RWPE2 (cell line): ENCODE results near the gene TENM4.
A peak's percentile ranks its signal among the peaks of the same experiment; 100 is the strongest.

ENCODE experiments used
- ATAC-seq: fragments of 200-7000 bp; cut with Tn5 transposase; 3 replicates; pipeline ENCODE4 v1.9.1; 2021; ENCODE audit warnings: low read depth
- DNase-seq: peaks from one replicate; pipeline ENCODE4 v3.0.0-alpha.2; 2020; ENCODE audit warnings: low spot score
- H3K27ac ChIP-seq: fragments of 450-650 bp; 2 replicates; pipeline ENCODE4 v1.5.1; 2017; ENCODE audit warnings: mild to moderate bottlenecking; ENCODE audit not compliant: poor library complexity, severe bottlenecking
- H3K27me3 ChIP-seq: fragments of 250-450 bp; sonication (Bioruptor Pico); 2 replicates; pipeline ENCODE4 v1.5.1; 2021; ENCODE audit warnings: mild to moderate bottlenecking, moderate library complexity; ENCODE audit not compliant: insufficient read depth, poor library complexity, severe bottlenecking
- H3K36me3 ChIP-seq: fragments of 250-450 bp; sonication (Bioruptor Pico); 2 replicates; pipeline ENCODE4 v1.5.1; 2020; ENCODE audit warnings: low read depth, mild to moderate bottlenecking, moderate library complexity
- H3K4me1 ChIP-seq: fragments of 250-450 bp; sonication (Bioruptor Pico); 2 replicates; pipeline ENCODE4 v1.5.1; 2021; ENCODE audit warnings: mild to moderate bottlenecking, moderate library complexity; ENCODE audit not compliant: insufficient read depth, poor library complexity, severe bottlenecking
- H3K4me3 ChIP-seq: fragments of 250-450 bp; sonication (Bioruptor Pico); 2 replicates; pipeline ENCODE4 v1.5.1; 2021; ENCODE audit warnings: mild to moderate bottlenecking, moderate library complexity; ENCODE audit not compliant: severe bottlenecking
- H3K9me3 ChIP-seq: fragments of 250-450 bp; sonication (Bioruptor Pico); 2 replicates; pipeline ENCODE4 v1.5.1; 2021; ENCODE audit warnings: mild to moderate bottlenecking, moderate library complexity; ENCODE audit not compliant: severe bottlenecking
- CTCF ChIP-seq: fragments of 450-650 bp; IDR thresholded peaks from one replicate; pipeline ENCODE4 v1.5.1; 2017; ENCODE audit warnings: mild to moderate bottlenecking, moderate library complexity; ENCODE audit not compliant: poor library complexity, severe bottlenecking

TENM4 gene

GRCh38 chr11:79090191-79090705 is 350.6 kb downstream of the TENM4 start:
- H3K27ac ChIP-seq, result no peak overlapping the region
- H3K36me3 ChIP-seq, result no peaks in the 10 kb centered on the region
- H3K27me3 ChIP-seq, result no peaks in the 10 kb centered on the region
- no peaks in the 10 kb centered on the region for H3K9me3 ChIP-seq
- no peak for ATAC-seq
- TF ChIP-seq CTCF, result no peak
- no peak overlapping the region for H3K4me3 ChIP-seq
- no peak for DNase-seq
- peaks cover 18% of the 10 kb centered on the region for H3K4me1 ChIP-seq

DNA sequence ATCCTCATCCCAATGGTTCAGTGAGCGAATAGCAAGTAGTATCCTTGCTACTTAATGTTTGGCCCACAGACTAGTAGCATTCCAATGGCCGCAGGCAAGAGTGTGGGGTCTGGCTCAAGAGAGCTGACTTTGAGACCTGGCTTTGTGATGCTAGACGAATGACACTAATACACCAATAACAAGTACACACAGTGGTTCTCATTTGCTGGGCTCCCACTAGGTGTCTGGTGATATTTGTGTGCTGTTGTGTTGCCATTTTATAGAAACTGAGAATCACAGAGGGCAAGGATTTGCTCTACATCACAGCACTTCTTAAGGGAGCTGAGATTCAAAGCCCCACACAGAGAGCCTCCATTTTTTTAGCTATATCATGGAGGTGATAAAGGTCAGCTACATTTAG is 351.2 kb downstream of the TENM4 start:
- H3K4me1 ChIP-seq, result peaks cover 18% of the 10 kb centered on the region
- no peak overlapping the region for H3K4me3 ChIP-seq
- ATAC-seq (no peak), DNase-seq (no peak)
- no peak for TF ChIP-seq CTCF
- no peaks in the 10 kb centered on the region for H3K27me3 ChIP-seq
- H3K36me3 ChIP-seq, result no peaks in the 10 kb centered on the region
- no peak overlapping the region for H3K27ac ChIP-seq
- H3K9me3 ChIP-seq, result no peaks in the 10 kb centered on the region

DNA sequence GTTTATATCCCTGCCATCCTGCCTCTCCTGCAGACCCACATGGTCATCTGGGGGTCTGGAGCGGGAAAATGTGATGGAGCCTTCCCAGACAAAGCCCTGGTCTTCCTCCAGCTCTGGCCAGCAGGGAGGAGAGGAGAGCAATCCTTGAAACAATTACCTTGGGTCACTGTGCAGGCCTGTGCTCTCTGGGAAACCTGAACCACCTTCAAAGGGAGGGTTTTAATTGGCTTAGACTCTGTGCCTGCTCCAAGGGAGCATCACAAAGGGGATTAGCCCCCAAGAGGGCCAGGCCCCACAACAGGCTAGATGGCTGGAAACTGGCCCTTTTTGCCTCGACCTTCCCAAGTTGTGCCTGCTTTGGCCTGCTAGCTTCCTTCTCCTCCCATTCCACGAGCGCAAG is 351.9 kb downstream of the TENM4 start:
- Histone ChIP-seq H3K4me3 (no peak overlapping the region), H3K27ac (no peak overlapping the region), H3K9me3 (no peaks in the 10 kb centered on the region), H3K4me1 (peaks cover 18% of the 10 kb centered on the region), H3K36me3 (no peaks in the 10 kb centered on the region), H3K27me3 (no peaks in the 10 kb centered on the region)
- TF ChIP-seq CTCF, result no peak
- ATAC-seq (no peak), DNase-seq (no peak)

- ATAC-seq (no peak), DNase-seq (no peak)
- Histone ChIP-seq H3K27ac (peak overlapping the region; percentile 40), H3K4me3 (no peak overlapping the region), H3K9me3 (no peaks in the 10 kb centered on the region), H3K27me3 (no peaks in the 10 kb centered on the region), H3K36me3 (no peaks in the 10 kb centered on the region), H3K4me1 (peaks cover 18% of the 10 kb centered on the region)
- no peak for TF ChIP-seq CTCF
Measured at GRCh38 chr11:79087961-79088318, 352.9 kb downstream of the TENM4 start.

DNA sequence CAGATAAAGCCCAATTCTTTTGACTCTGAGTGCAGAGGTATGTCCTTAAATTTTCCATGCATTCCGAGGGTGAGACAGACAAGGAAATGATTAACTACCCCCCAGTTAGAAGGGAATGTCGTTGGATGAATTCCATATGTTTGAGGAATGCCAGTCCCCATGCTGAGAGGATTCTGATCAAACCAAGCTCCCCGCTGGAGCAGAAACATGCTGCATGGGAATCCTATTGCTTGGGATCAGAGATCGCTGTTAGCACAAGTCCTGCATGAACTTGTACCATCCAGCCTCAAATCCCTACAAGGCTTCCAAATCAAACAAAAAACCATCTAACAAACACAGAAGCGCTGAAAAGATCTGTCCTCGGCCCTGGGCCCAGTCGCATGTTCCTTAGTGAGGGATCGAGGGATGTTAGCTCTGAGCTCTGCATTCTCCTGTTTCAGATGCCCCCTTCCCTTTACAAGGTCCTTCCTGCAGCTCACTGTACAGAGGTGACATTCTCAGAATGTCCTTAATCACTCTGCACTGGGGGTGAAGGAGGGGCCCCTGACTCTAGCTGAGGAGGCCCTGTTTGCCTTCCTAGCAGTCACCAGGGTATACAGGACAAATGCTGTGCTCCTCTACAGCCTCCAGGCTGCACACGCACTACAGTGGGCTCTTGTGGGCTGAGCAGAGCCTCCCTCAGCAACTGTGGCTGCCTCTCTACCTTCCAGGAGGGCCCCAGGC is 353.4 kb downstream of the TENM4 start:
- DNase-seq (no peak), ATAC-seq (peak; percentile 62; the same call in 2 of the 3 replicates)
- H3K27ac ChIP-seq, result peak overlapping the region; percentile 40

More for the DNA sequence above, 353.4 kb downstream of the TENM4 start:
- Histone ChIP-seq H3K4me1 (peaks cover 15% of the 10 kb centered on the region), H3K4me3 (no peak overlapping the region), H3K9me3 (no peaks in the 10 kb centered on the region), H3K36me3 (no peaks in the 10 kb centered on the region), H3K27me3 (no peaks in the 10 kb centered on the region)
- TF ChIP-seq CTCF, result no peak
